ENCODE data around the gene USP7.
"Not testable (repeated sequence)": the region's sequence is repeated elsewhere in the genome, so short reads cannot be mapped to it uniquely, and the experiment has no call there.

USP7 gene

GRCh38 chr16:8855972-8856371, 107.7 kb downstream of the USP7 start:
- no peak for DNase-seq

GRCh38 chr16:8855051-8855786, 108.5 kb downstream of the USP7 start:
- no peak for DNase-seq

GRCh38 chr16:8854298-8854948, 109.3 kb downstream of the USP7 start:
- no peak for DNase-seq

- DNase-seq: no peak
These were observed 110.1 kb downstream of the USP7 start for GRCh38 chr16:8853611-8854010.

GRCh38 chr16:8853150-8853549, 110.6 kb downstream of the USP7 start:
- no peak for DNase-seq

GRCh38 chr16:8852534-8852933, 111.2 kb downstream of the USP7 start:
- no peak for DNase-seq

- DNase-seq: no peak
These were observed 111.8 kb downstream of the USP7 start for GRCh38 chr16:8851761-8852403.

- DNase-seq: no peak
These were observed 113.3 kb downstream of the USP7 start for GRCh38 chr16:8850279-8850885.

- DNase-seq: no peak
These were observed 114.2 kb downstream of the USP7 start for GRCh38 chr16:8849411-8850011.

GRCh38 chr16:8848939-8849391, 114.7 kb downstream of the USP7 start:
- no peak for DNase-seq

- DNase-seq: no peak
These were observed 115.3 kb downstream of the USP7 start for GRCh38 chr16:8848231-8848938.

GRCh38 chr16:8847623-8848022, 116.1 kb downstream of the USP7 start:
- no peak for DNase-seq

- DNase-seq: no peak
These were observed 116.6 kb downstream of the USP7 start for GRCh38 chr16:8847145-8847544.

- DNase-seq: no peak
These were observed 117.2 kb downstream of the USP7 start for GRCh38 chr16:8846401-8846932.

GRCh38 chr16:8845699-8846298, 117.9 kb downstream of the USP7 start:
- DNase-seq: no peak

- DNase-seq: not testable (repeated sequence)
These were observed 120.4 kb downstream of the USP7 start for GRCh38 chr16:8843296-8843695.

All from stimulated activated CD4-positive, alpha-beta T cell treated with anti-CD3 and anti-CD28 coated beads, Interleukin-15, amount 100 ng/mL, for 24 hours (primary cell).